H9 (cell line): ENCODE results near the gene ATXN10. TPM values are rescaled to one million over a fixed set of nuclear protein-coding genes. Genes with fewer than 3 reads are reported as not detected.

ENCODE experiments used
- DNase-seq: peaks from one replicate; pipeline ENCODE4 v3.0.0-alpha.2; 2017
- H2AFZ ChIP-seq: one replicate; pipeline ENCODE4 v1.6.1; 2013; ENCODE audit warnings: mild to moderate bottlenecking, low read length, control low read depth, moderate library complexity
- H2AK5ac ChIP-seq: 2 replicates; pipeline ENCODE4 v1.6.1; 2013; ENCODE audit warnings: low read length, control low read depth, mixed read lengths; ENCODE audit not compliant: insufficient read length
- H2BK120ac ChIP-seq: one replicate; pipeline ENCODE4 v1.6.1; 2013; ENCODE audit warnings: low read depth, mild to moderate bottlenecking, low read length, control low read depth, inconsistent platforms; ENCODE audit not compliant: poor library complexity, severe bottlenecking
- H2BK12ac ChIP-seq: 2 replicates; pipeline ENCODE4 v1.6.1; 2013; ENCODE audit warnings: low read length, control low read depth, mixed read lengths, low read depth; ENCODE audit not compliant: insufficient read length
- H2BK15ac ChIP-seq: 2 replicates; pipeline ENCODE4 v1.6.1; 2013; ENCODE audit warnings: low read depth, low read length, control low read depth
- H2BK20ac ChIP-seq: one replicate; pipeline ENCODE4 v1.6.1; 2013; ENCODE audit warnings: low read depth, mild to moderate bottlenecking, low read length, control low read depth, inconsistent platforms; ENCODE audit not compliant: poor library complexity, severe bottlenecking
- H2BK5ac ChIP-seq: 2 replicates; pipeline ENCODE4 v1.6.1; 2013; ENCODE audit warnings: low read length, control low read depth, mixed read lengths; ENCODE audit not compliant: insufficient read length
- H3K14ac ChIP-seq: 2 replicates; pipeline ENCODE4 v1.6.1; 2013; ENCODE audit warnings: low read length, control low read depth; ENCODE audit not compliant: insufficient read depth
- H3K18ac ChIP-seq: 2 replicates; pipeline ENCODE4 v1.6.1; 2013; ENCODE audit warnings: low read depth, mild to moderate bottlenecking, mixed read lengths, low read length, control low read depth; ENCODE audit not compliant: insufficient read length
- H3K23ac ChIP-seq: 2 replicates; pipeline ENCODE4 v1.6.1; 2013; ENCODE audit warnings: low read length, control low read depth, mixed read lengths, low read depth; ENCODE audit not compliant: insufficient read length
- H3K23me2 ChIP-seq: 2 replicates; pipeline ENCODE4 v1.6.1; 2013; ENCODE audit warnings: low read depth, mild to moderate bottlenecking, mixed read lengths, low read length, control low read depth; ENCODE audit not compliant: insufficient read length, poor library complexity, severe bottlenecking
- H3K27ac ChIP-seq: 2 replicates; pipeline ENCODE4 v1.5.1; 2013; ENCODE audit warnings: low read length, control low read depth, mixed read lengths, low read depth; ENCODE audit not compliant: insufficient read length
- H3K27me3 ChIP-seq: 2 replicates; pipeline ENCODE4 v1.6.1; 2013; ENCODE audit warnings: low read length, control low read depth, inconsistent platforms; ENCODE audit not compliant: insufficient read depth
- H3K4ac ChIP-seq: 2 replicates; pipeline ENCODE4 v1.6.1; 2013; ENCODE audit warnings: low read depth, mild to moderate bottlenecking, control low read depth, inconsistent platforms, low read length, moderate library complexity
- H3K4me1 ChIP-seq: 2 replicates; pipeline ENCODE4 v1.6.1; 2013; ENCODE audit warnings: low read length, control low read depth, inconsistent platforms; ENCODE audit not compliant: insufficient read depth
- H3K4me2 ChIP-seq: 2 replicates; pipeline ENCODE4 v1.6.1; 2013; ENCODE audit warnings: low read length, control low read depth, mixed read lengths; ENCODE audit not compliant: insufficient read length, insufficient read depth
- H3K56ac ChIP-seq: 2 replicates; pipeline ENCODE4 v1.6.1; 2013; ENCODE audit warnings: low read depth, mild to moderate bottlenecking, mixed read lengths, low read length, control low read depth; ENCODE audit not compliant: insufficient read length
- H3K79me1 ChIP-seq: 2 replicates; pipeline ENCODE4 v1.6.1; 2013; ENCODE audit warnings: low read depth, mild to moderate bottlenecking, moderate library complexity, low read length, control low read depth, inconsistent platforms; ENCODE audit not compliant: insufficient read depth, poor library complexity, severe bottlenecking
- H3K79me2 ChIP-seq: 2 replicates; pipeline ENCODE4 v1.6.1; 2013; ENCODE audit warnings: low read length, control low read depth, inconsistent platforms; ENCODE audit not compliant: insufficient read depth
- H3K9ac ChIP-seq: 2 replicates; pipeline ENCODE4 v1.6.1; 2013; ENCODE audit warnings: low read length, control low read depth, mixed read lengths; ENCODE audit not compliant: insufficient read length; ENCODE audit errors: extremely low read depth
- H3K9me3 ChIP-seq: one replicate; pipeline ENCODE4 v1.6.1; 2013; ENCODE audit warnings: low read depth, low read length, inconsistent platforms; ENCODE audit not compliant: control insufficient read depth
- H3T11ph ChIP-seq: one replicate; pipeline ENCODE4 v1.6.1; 2013; ENCODE audit warnings: mild to moderate bottlenecking, low read length, control low read depth, inconsistent platforms
- H4K20me1 ChIP-seq: one replicate; pipeline ENCODE4 v1.6.1; 2013; ENCODE audit not compliant: control insufficient read depth, insufficient read length, insufficient read depth
- H4K5ac ChIP-seq: 2 replicates; pipeline ENCODE4 v1.6.1; 2013; ENCODE audit warnings: low read depth, mild to moderate bottlenecking, mixed read lengths, low read length, control low read depth; ENCODE audit not compliant: insufficient read length
- H4K8ac ChIP-seq: replicated peaks from 2 replicates; pipeline ENCODE4 v1.6.1; 2013; ENCODE audit warnings: low read length, control low read depth, mixed read lengths, low read depth; ENCODE audit not compliant: insufficient read length
- H4K91ac ChIP-seq: 2 replicates; pipeline ENCODE4 v1.6.1; 2013; ENCODE audit warnings: low read depth, mild to moderate bottlenecking, moderate library complexity, mixed read lengths, low read length, control low read depth; ENCODE audit not compliant: insufficient read length
- H3K27ac Mint-ChIP-seq, 3 experiments: 2 replicates in 2 of 3; 3 replicates in 1 of 3; pipeline ENCODE4 v1.8.0; 2020 to 2021; ENCODE audit warnings: mixed read lengths in 3 of 3, mild to moderate bottlenecking in 1 of 3, moderate library complexity in 1 of 3
- H3K27me3 Mint-ChIP-seq: 2 replicates; pipeline ENCODE4 v1.8.0; 2021; ENCODE audit warnings: low read depth, mild to moderate bottlenecking, moderate library complexity, mixed read lengths
- H3K36me3 Mint-ChIP-seq, 3 experiments: 2 replicates in 2 of 3; 3 replicates in 1 of 3; pipeline ENCODE4 v1.8.0; 2020 to 2021; ENCODE audit warnings: low read depth in 3 of 3, mixed read lengths in 3 of 3; ENCODE audit not compliant: insufficient read depth in 1 of 3
- H3K4me1 Mint-ChIP-seq, 2 experiments: 2 replicates each; pipeline ENCODE4 v1.8.0; 2020; ENCODE audit warnings: mixed read lengths in 2 of 2
- H3K4me3 Mint-ChIP-seq, 2 experiments: 2 replicates in 1 of 2; 3 replicates in 1 of 2; pipeline ENCODE4 v1.8.0; 2020 to 2021; ENCODE audit warnings: mild to moderate bottlenecking in 2 of 2, mixed read lengths in 2 of 2, moderate library complexity in 1 of 2
- H3K9me3 Mint-ChIP-seq, 2 experiments: 2 replicates in 1 of 2; 3 replicates in 1 of 2; pipeline ENCODE4 v1.8.0; 2020; ENCODE audit warnings: mild to moderate bottlenecking in 2 of 2, mixed read lengths in 2 of 2, moderate library complexity in 1 of 2
- WGBS: extraction: QIAGEN DNeasy Blood & Tissue Kit; methylation state at CpG from one replicate; pipeline ENCODE4 v1.1.7; 2013; ENCODE audit warnings: missing lambda C conversion rate, low lambda C conversion rate, mixed read lengths; ENCODE audit not compliant: insufficient read length; ENCODE audit errors: extremely low coverage; 5-methylcytosine and 5-hydroxymethylcytosine counted together
- total RNA-seq: library from RNA; stranded (reverse); gene quantifications from 2 replicates; pipeline ENCODE4 v1.2.1, GENCODE V29; 2021
- TF ChIP-seq, protein P1 (sequence below): fragments of 200-600 bp; sonication (generic); conservative IDR thresholded peaks from 3 replicates; pipeline ENCODE4 v1.8.0; 2021; ENCODE audit warnings: antibody characterized with exemption, mild to moderate bottlenecking

Gene ATXN10
- total RNA-seq, 1 experiment from 2014 or later, result 210 TPM

DNA sequence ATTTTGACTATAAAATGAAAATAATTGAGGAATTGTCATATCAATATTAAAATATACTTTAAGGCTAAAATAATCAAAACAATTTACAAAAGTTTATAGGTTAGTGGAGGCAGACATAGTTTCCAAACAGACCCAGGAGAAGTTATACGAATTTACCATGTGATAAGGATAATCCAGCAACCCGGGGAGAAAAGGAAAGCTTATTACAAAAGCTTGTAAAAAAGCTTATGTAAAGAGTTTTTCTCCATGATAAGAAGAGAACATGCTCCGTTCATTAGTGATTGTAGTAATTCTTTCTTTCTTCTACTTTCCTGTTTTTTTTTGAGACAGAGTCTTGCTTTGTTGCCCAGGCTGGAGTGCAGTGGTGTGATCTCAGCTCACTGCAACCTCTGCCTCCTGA lies 79.0 kb downstream of the ATXN10 start:
- H2AFZ ChIP-seq, result no peak overlapping the region
- H3K23ac ChIP-seq, result no peak overlapping the region
- no peak overlapping the region for H4K5ac ChIP-seq
- no peak overlapping the region for H3K56ac ChIP-seq
- H3K9me3 ChIP-seq, result no peaks in the 10 kb centered on the region
- no peaks in the 10 kb centered on the region for H3K79me2 ChIP-seq
- H2AK5ac ChIP-seq, result no peak overlapping the region
- H4K8ac ChIP-seq, result no peak overlapping the region
- H2BK15ac ChIP-seq, result no peak overlapping the region
- H2BK12ac ChIP-seq, result no peak overlapping the region
- H3K9me3 Mint-ChIP-seq, result no peaks in the 10 kb centered on the region
- H3K9ac ChIP-seq, result no peak overlapping the region
- no peak overlapping the region for H4K91ac ChIP-seq
- no peak for DNase-seq
- no peaks in the 10 kb centered on the region for H3K23me2 ChIP-seq
- H3K4me1 ChIP-seq, result 0 out of 2 replicates have a peak, but pooled peaks cover under 1% of the 10 kb centered on the region
- no peak overlapping the region for H2BK5ac ChIP-seq
- no peak overlapping the region for H2BK120ac ChIP-seq
- no peak overlapping the region; a peak in 1 of 7 replicates for H3K27ac Mint-ChIP-seq
- H3K4ac ChIP-seq, result no peak overlapping the region
- H3K18ac ChIP-seq, result no peak overlapping the region
- H3K79me1 ChIP-seq, result no peaks in the 10 kb centered on the region
- peaks cover 2 to 15% (median 14%) of the 10 kb centered on the region in 3 experiments; a peak in 5 of 7 replicates for H3K36me3 Mint-ChIP-seq
- H3K27ac ChIP-seq, result no peak overlapping the region
- H3K27me3 Mint-ChIP-seq, result no peaks in the 10 kb centered on the region
- no CpG with 5 or more reads among the region's 3 CpGs for WGBS
- no peaks in the 10 kb centered on the region for H3K27me3 ChIP-seq
- no peaks in the 10 kb centered on the region for H4K20me1 ChIP-seq
- H3K4me1 Mint-ChIP-seq, result peaks cover 0 to 8% of the 10 kb centered on the region in 2 experiments
- no peak overlapping the region for H3K4me2 ChIP-seq
- TF ChIP-seq, protein P1, sequence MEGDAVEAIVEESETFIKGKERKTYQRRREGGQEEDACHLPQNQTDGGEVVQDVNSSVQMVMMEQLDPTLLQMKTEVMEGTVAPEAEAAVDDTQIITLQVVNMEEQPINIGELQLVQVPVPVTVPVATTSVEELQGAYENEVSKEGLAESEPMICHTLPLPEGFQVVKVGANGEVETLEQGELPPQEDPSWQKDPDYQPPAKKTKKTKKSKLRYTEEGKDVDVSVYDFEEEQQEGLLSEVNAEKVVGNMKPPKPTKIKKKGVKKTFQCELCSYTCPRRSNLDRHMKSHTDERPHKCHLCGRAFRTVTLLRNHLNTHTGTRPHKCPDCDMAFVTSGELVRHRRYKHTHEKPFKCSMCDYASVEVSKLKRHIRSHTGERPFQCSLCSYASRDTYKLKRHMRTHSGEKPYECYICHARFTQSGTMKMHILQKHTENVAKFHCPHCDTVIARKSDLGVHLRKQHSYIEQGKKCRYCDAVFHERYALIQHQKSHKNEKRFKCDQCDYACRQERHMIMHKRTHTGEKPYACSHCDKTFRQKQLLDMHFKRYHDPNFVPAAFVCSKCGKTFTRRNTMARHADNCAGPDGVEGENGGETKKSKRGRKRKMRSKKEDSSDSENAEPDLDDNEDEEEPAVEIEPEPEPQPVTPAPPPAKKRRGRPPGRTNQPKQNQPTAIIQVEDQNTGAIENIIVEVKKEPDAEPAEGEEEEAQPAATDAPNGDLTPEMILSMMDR, result no peak
- no peak overlapping the region for H3K4me3 Mint-ChIP-seq
- H3K14ac ChIP-seq, result no peak overlapping the region
- H3T11ph ChIP-seq, result no peak overlapping the region
- no peak overlapping the region for H2BK20ac ChIP-seq
